ENCODE data around the gene EHBP1.
A peak's percentile ranks its signal among the peaks of the same experiment; 100 is the strongest.

The EHBP1 gene

DNA sequence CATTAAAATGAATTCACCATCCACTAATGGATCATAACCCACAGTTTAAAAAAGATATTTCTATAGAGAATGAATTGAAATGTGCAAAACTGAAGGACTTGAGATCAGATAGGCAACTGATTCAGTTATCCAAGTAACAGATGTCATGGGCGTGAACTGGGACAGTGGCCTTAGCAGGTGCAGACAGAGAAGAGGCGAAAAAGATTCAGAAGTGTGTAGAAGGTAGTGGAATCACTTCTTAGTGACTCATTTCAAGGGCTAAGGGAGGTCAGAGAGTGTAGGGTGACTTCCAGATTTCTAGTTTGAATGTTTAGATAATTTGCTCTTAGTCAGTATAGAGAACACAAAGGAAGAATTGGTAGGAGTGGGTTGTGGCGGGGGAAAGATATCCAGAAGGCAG, 79.7 kb downstream of the EHBP1 start:
- DNase-seq (ENCODE audit: low spot score), result peak; percentile 54

DNA sequence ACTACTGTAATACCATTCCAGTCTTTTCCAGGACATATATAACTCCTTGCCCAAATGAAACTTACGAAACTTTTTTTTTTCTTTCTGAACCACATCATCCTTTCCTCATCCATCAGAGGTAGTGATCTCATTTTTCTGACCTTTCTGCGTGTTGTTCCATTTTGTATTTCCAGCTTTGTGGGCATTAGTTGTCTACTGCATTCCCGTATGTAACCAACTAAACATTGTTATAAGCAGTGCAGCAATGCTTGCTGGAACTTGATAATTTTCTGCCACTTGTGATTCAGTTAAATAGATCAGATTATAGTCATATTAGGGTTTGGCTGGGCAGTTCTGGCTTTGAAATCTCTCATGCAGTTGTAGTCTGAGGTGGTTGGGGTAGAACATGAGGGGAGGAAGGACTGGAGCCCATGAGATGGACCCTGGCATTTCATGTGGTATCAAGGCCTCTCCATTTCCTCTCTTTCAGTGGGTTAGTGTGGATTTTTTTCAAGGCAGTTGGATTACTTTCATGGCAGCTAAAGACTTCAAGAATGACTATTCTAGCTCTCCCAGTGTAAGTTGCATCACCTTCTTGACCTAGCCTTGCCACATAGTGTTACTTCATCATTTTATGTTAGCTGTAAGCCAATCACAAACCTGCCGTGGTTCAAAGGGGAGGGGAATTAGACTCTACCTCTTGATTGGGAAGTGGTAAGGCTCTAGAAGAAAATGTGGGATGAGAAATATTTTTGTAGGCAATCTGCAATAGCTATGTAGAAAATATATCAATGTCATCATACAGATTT, 80.5 kb downstream of the EHBP1 start:
- DNase-seq (ENCODE audit: low spot score), result no peak

DNA sequence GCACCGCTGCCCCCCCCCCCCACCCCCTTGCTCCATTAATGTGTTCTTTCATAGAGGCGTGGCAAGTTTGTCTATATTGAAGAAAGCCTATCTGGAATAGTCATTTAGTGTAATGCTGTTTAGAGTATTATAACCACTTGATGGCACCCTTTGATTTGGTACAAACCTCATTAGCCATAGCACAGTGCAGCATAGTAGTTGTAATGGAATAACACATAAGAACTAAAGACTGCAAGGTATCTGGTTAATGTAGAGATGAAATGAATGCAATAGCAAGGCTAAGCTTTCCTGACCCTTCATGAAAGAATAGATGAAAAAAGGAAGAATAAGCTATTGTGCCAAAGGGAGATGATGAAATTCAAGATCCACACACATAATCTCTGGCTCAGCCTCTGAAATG, 81.9 kb downstream of the EHBP1 start:
- peak; percentile 30 for DNase-seq (ENCODE audit: low spot score)

DNA sequence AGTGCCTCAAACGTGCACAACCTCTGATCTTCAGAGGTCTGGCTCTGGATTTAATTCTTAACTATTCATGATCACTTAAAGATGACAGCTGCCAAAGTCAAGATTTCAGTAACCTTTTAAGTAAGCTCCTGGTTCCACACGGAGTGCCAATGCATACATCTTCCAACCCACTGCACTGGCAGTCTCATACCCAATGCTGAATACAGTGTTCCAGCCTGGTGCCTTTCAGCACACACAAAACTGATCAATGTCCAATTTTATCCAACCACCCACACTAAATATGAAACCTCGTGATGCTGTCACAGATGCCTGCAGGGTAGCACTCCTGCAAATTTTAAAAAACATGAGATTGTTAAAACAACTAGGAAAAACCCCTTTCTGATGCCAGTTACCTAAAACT, 84.0 kb downstream of the EHBP1 start:
- DNase-seq (ENCODE audit: low spot score), result no peak

DNA sequence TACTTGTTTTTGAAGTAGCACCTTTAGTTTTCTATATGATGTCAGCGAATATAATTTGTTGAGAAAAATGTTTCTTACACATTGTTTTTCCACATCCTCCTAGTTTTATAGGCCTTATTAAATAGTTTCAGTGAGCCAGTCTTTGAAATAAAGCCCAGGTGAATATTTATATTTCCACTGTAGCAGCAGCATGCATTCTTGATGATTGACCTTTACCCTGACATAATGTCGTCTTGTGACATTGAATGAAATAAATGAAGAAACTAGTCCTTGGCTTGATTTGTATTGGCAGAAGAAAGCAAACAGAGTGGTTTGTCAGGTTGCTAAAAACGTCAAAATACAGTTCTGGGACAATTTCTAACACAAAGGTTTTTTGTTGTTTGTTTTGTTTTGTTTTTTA, 84.4 kb downstream of the EHBP1 start:
- DNase-seq (ENCODE audit: low spot score), result no peak

DNA sequence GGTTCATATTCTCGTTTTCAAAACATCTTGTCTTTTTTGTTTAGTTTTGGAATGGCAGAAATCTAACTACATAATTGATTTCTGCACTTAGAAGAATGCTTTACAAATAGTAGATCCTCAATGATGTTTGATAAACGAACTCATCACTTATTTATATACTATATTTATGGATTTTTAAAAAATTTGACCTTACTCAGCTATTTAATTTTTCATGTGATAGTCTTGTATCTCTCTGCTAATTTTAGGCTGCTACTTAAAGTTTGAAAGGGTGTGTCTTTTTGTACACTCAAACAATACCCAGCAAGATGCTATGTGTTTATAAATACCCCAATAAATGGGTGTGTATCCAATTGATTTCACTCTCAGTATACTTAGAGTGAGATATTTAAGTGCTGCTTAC, 86.9 kb downstream of the EHBP1 start:
- DNase-seq (ENCODE audit: low spot score), result no peak

DNA sequence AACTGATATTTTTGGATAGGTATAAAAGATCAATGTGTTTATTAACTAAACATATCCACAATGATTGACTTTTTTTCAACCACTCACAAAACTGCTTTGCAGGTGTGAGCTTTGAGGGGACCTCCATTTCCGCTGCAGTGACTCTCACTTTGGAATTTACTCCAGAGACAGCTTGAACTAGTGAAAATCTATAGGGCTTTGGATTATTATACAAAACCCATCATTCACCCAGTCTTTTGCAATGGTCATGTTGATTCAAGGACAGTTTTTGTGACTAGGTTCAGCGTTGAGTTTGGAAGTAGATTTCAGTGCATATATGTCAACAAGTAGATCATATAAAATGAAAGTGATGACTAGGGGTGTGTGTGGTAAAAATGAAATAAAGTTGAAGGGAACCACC, 87.7 kb downstream of the EHBP1 start:
- DNase-seq (ENCODE audit: low spot score), result no peak

DNA sequence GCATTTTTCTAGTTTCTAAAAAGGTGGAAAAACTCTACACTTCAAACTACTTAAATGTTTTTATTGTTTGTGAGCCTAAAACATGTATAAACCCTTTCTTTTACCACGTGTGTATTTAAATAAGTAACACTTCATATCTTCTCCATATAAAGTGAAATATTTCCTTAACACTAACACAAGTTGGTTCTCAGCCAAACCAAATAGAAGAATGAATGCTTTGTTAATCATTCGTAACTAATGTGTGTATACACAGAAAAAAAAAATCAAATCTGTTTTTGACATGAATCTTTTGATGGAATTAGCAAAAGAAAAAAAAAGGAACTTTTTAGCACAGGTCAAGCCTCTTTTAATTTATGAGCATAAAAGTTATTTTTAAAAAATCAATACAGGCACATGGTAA, 89.3 kb downstream of the EHBP1 start:
- DNase-seq (ENCODE audit: low spot score), result no peak

DNA sequence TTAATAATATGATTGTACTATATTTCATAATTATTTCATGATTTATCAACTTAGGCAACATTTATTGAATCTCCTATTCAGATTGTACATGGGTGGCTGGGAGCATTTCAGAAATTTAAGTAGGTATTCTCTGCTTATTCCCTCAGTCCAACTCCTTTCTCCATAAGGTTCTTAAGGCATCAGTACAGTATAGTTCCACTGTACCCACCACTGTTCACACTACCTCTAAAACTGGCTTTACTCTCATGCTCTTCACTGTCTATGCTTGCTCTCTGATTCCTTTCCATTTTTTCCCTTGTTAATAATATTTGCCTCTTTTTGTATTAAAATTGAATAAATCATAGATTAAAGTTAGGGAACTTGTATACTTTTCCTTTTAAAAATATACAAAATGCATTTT, 89.8 kb downstream of the EHBP1 start:
- DNase-seq (ENCODE audit: low spot score), result no peak

DNA sequence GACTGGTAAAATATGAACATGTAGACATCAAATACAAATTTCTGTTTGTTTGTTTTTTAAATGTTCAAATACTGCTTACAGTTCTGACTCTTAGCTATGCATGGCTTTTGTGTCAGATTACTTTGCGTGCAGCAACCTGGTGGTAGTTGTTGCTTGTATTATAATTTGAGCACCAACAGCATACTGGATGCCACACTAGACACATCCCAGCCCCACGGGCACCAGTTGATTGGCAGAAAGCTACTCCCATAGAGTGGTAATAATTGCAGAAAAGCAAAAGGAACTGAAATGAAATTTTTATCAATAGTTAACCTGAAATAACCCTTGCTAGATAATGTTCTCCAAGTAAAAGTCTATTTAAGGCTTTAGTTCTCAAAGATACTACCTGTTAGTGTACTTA, 91.6 kb downstream of the EHBP1 start:
- no peak for DNase-seq (ENCODE audit: low spot score)

DNA sequence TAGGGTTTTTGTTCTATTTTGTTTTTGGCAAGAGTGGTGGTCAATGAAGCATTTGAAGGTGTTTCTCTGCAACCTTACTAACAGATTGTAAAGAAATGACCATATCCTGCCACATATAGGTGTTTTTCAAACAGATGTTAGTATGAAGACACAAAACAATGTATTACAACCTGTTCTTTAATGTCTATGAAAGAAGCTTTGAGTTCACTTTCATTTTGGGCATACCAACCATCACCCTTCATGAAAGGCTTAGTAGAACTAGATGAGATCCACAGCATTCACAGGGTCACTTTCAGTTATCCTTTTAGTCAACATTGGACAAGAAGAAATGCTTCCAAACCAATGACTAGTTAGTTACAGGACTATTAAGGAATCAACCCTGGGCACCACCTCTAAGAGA, 95.1 kb downstream of the EHBP1 start:
- DNase-seq (ENCODE audit: low spot score), result no peak

DNA sequence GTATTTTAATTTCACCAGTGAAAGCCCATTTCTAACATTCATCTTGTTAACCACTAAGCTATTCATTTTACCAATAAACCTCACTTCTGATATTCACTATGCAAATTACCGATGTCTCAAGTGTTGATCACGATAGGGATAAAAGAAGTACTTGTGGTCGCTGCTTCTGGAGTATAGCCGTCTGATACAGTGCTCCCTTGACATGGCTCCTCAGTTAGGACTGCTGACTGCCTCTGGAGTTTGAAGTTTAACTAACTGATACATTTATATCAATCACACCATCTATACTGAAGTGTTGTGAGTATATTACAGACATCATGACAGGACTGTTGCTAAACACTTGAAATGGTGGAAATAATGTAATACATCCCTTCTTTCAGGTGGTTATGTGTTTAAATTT, 95.6 kb downstream of the EHBP1 start:
- no peak for DNase-seq (ENCODE audit: low spot score)

DNA sequence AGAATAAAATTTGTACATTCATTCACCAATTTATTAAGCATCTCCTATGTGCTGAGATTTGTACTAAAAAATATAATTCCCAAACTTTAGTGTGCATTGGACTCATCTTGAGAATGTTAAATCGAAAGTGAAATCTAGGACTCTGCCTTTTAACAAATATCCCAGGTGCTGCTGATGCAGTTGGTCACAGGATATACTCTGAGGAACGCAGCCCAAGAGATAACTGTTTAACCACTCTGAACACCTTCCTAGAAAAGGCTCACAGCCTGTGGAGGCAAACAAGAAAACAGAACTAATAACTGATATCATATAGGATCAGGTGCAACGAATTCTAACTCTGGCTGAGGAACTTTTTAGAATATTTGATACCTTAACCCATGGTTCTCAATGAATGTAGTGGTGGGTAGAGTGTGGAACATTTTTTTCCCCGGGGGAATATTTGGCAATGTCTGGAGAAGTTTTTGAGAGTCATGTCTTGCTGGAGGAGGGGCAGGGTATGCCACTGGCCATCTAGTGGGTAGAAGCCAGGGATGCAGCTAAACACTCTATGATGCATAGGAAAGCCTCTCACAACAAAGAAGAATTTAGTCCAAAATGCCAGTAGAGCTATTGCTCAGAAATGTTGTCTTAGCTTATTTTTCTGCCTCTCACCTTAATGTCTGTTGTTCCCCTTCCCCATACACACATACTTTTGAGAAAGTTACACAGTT, 96.5 kb downstream of the EHBP1 start:
- DNase-seq (ENCODE audit: low spot score), result no peak

DNA sequence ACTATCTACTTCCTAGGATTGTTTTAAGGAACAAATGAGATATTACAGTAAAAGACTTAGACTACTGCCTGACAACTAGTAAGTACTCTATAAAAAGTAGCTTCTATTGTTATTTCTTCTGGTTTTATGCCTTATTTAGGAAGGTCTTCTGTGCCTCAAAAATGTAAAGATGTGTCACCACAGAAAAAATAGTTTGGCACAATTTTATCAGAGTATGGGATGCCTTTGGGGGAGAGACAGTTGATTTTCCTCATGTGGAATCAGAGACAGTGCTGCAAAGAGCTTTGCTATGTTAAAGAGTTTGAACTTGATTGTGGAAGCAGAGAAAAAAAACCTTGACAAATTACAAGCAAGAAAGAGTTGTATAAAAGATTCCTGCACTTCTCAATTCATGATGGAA, 98.4 kb downstream of the EHBP1 start:
- DNase-seq (ENCODE audit: low spot score), result no peak

DNA sequence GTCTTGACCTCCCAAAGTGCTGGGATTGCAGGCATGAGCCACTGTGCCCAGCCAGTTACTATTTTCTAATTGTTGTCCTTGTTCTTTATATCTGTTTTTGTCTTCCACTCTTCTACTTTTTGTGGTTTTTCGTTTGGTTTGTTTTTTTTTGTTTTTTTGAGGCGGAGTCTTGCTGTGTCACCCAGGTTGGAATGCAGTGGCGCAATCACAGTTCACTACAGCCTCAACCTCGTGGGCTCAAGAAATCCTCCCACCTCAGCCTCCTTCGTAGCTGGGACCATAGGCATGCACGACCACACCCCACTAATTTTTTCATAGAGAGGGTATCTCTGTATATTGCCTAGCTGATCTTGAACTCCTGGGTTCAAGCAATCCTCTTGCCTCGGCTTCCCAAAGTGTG, 100.7 kb downstream of the EHBP1 start:
- DNase-seq (ENCODE audit: low spot score), result no peak

DNA sequence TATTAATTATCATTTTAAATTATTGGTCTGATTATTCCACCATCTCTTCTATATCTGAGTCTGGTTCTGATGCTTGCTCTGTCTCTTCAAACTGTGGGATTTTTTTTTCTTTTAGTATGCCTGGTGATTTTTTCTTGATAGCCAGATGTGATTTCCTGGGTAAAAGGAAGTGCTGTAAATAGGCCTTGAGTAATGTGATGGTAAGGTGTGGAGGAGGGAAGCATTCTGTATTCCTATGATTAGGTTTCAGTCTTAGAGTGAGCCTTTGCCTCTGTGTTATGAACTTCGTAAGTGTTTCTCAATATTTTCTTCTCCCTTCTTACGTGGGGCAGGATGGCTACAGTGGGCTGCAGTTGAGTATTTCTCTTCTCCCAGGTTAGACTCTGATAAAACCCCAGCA, 103.0 kb downstream of the EHBP1 start:
- DNase-seq (ENCODE audit: low spot score), result no peak

DNA sequence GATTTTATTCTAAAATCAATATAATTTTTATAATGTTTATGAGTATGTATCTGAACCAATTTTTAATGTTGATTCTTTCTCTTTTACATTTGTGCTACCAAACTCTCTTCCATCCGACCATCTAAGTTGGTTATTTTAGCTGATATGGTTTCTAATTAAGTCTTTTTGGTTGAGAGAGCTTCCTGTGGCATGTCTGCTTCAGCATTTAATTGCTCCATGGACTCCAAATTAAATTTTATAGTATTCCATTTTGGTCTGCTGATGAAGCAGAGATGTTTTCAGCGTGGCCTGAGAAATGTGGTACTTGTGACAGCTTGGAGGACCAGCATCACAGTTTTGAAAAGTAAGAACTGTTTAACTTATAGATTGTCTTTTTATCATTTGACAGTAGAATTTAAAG, 105.6 kb downstream of the EHBP1 start:
- DNase-seq (ENCODE audit: low spot score), result peak; percentile 27

DNA sequence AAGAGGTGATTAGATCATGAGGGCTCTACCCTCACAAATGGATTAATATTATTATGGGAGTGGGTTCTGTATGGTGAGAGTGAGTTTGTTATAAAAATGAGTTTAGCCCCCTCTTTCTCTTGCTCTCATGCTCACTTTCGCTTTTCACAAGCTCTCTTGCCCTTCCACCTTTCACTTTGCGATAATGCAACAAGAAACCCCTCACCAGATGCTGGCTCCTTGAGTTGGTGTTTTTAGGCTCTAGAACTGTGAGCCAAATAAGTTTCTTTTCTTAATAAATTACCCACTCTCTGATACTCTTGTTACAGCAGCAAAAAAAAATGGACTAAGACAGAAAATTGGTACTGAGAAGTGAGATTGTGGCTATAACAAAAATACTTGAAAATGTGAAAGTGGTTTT, 106.5 kb downstream of the EHBP1 start:
- DNase-seq (ENCODE audit: low spot score), result no peak

DNA sequence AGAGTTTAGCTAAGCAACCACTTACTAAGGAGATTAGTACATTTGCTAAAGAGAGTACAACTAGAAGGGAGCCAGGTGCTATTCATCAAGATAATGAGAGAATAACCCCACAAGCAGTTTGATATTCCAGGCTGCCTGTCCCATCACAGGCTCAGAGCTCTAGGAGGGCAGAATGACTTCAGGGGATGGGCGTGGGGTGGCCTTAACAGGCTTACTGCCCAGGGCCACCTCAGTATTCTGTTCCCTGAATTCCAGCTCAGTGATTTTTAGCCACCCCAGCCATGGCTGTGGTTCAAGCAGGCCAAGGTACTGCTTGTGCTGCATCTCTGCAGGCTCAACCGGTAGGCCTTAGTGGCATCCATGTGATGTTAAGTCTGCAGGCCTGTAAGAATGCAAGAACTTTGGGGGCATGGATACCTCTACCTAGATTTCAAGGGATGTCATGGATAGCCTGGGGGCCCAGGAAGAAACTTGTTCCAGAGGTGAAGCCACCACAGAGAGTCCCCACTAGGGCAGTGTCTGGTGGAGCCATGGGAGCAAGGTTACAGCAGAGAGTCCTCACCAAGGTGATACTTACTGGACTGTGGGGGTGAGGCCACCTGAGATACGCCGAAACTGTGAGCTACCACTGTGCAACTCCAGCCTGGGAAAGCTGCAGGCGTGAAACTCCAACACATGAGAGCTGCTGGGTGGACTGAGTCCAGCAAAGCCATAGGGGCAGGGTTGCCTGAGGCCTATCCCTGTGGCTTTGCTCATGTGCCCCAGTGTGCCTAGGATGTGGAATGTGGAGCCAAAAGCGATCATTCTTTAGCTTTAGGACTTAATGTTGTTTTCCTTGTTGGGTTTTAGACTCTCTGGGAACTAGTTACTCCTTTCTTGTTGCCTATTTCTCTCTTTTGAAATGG, 107.7 kb downstream of the EHBP1 start:
- no peak for DNase-seq (ENCODE audit: low spot score)

DNA sequence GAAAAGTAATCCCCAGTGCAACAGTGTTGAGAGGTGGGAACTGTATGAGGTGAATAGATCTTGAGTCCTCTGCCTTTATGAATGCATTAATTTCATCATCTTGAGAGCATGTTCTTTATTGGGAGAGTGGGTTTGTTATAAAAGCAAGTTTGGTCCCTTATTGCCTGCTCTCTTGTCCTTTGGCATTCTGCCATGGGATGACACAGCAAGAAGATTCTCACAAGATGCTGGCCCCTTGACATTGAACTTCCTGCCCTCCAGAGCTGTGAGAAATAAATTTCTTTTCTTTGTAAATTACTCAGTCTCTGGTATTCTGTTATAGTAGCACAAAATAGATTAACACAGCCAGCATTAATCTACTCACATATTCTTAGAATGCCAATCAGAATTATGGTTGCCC, 108.6 kb downstream of the EHBP1 start:
- no peak for DNase-seq (ENCODE audit: low spot score)

DNA sequence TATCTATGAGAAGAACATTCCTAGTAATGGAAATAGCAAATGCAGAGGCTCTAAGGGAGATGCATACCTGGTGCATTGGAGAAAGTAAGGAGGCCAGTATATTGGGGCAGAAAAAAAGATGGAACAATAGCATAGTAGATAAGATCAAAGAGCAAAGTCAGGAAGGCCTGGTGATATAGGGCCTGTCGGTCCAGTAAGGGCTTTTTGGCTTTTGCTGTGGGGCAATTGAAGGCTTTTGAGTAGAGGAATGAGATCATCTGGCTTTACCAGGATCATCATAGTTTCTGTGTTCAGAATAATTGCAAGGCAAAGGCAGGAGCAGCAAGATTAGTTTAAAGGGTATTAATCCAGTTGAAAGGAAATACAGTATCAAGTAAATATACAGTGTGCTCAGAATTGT, 111.8 kb downstream of the EHBP1 start:
- DNase-seq (ENCODE audit: low spot score), result no peak

DNA sequence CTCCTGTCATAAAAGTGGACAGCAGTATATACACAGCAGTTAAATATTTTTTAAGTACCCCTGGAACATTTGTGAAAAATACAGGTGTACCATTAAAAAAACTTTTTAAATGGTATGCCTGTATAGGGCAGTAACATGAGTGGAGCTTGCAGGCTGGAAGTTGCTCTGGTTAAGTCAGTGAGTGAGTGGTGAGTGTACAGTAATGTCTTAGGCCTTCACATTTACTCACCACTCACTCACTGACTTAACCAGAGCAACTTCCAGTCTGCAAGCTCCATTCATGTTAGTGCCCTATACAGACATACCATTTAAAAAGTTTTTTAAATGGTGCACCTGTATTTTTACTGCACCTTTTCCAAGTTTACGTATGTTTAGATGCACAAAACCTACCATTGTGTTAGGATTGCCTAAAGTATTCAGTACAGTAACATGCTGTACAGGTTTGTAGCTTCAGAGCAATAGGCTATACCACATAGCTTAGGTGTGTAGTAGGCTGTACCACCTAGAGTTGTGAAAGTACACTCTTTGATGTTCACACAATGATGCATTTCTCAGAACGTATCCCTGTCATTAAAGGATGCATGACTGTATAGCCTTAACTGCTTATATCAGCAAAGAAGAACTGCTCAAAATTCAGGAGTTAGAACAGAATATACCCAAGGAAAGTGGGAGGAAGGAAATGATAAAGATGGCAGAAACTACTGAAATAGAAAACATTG, 112.6 kb downstream of the EHBP1 start:
- no peak for DNase-seq (ENCODE audit: low spot score)

Measured in SK-N-DZ (cell line).